ENCODE measurements around the gene ZNF567.

ZNF567 gene

DNA sequence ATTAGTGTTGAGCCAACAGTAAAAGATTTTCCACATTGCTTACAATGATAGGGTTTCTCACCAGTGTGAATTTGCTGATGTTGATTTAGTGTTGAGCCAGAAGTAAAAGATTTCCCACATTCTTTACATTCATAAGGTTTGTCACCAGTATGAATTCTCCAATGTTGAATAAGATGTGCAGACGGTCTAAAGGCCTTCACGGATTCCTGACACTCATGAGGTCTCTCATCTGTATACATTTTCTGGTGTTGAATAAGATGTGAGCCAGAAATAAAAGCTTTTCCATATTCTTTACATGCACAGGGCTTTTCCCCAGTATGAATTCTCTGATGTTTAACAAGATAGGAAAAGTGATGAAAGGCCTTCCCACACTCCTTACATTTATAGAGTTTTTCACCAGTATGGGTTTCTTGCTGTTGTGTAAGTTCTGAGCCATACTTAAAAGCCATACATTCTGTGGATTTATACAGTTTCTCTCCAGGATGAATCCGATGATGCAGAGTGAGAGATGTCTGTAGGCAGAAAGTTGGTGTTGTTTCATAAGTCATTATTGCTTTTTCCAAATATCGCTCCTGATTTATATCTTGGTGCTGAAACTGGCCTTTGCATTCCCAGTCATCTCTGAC is 62.8 kb downstream of the ZNF567 start:
- no peak for DNase-seq
